Germinal center (tissue), 1 donor: Measurements from ENCODE around the gene FCRL6.

Source experiments
- DNase-seq: peaks from one replicate; pipeline ENCODE4 v3.0.0; 2012; ENCODE audit warnings: mixed read lengths, low spot score

FCRL6 gene

DNA sequence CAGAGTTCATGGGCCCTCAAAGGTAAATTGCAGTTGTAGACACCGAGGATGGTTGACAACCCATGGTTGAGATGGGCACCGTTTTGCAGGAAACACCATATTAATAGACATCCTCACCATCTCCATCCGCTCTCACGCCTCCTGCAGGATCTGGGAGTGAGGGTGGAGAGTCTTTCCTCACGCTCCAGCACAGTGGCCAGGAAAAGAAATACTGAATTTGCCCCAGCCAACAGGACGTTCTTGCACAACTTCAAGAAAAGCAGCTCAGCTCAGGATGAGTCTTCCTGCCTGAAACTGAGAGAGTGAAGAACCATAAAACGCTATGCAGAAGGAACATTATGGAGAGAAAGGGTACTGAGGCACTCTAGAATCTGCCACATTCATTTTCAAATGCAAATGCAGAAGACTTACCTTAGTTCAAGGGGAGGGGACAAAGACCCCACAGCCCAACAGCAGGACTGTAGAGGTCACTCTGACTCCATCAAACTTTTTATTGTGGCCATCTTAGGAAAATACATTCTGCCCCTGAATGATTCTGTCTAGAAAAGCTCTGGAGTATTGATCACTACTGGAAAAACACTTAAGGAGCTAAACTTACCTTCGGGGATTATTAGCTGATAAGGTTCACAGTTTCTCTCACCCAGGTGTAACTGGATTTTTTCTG, 33.8 kb downstream of the FCRL6 start:
- DNase-seq: no peak

DNA sequence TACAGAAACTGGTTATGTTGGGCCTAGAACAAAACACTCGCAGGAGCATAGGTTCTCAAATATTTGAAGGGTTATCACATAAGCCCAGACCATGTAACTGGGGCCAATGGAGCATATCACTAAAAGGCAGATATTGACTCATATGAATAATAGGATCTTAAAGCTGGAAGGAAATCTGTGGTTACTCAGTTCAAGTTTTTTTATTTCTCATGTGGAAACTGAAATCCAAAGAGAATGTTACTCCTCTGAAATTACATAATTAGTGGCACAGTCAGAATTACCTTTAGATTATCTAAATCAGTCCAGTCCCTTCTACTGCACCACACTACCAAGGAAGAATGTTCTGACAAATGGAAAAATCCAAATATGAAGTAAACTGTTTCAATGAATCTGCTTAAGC, 36.6 kb downstream of the FCRL6 start:
- no peak for DNase-seq

DNA sequence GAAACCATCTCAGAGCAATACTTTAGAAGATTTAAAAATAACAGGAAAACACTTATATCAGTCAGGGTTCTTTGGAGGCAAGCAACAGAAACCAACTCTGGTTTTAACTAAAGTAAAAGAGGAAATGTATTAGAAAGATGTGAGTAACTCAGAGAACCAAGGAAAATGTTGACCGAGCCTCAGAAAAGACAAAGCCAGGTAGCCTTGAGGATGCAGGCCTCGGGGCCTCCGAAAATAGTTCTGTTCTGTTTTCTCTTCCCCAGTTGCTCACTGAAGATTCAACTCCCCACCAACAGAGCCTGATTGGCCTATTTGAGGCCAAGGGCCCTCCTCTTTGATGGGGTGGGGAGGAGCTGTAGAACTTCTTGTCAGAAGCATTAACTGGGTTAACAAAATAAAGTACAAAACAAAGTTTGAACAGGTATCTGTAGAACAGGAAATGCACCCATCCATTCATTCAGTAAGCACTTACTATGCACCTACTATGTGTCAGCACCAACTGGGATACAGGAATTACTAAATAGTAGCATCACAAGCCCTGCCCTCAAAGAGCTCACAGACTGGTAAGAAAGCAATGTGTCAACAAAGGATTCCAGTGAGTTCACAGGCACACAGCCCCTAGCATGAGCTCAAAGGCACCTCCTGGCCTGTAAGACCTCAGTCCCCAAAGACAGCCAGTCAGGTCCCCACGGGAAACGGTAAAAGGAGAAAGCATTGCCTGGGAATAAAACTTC, 37.1 kb downstream of the FCRL6 start:
- peak; percentile 41 for DNase-seq

DNA sequence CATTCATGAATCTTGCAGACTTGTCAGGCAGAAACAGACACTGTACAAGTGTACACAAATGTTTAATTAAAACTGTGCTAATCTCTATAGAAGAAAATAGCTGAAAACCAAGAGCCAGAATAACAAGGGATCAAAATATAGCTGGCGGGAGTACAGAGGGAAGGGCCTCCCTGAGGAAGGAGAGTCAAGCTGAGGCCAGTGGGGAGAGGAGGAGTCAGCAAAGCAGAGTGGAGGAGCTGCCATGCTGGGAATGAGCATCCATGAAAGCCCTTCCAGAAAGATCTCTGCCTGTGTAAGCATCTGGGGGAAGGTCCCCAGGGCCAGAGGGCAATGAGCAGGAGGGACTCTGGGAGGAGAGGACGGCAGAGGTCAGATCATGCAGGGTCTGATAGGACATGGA, 39.6 kb downstream of the FCRL6 start:
- no peak for DNase-seq

DNA sequence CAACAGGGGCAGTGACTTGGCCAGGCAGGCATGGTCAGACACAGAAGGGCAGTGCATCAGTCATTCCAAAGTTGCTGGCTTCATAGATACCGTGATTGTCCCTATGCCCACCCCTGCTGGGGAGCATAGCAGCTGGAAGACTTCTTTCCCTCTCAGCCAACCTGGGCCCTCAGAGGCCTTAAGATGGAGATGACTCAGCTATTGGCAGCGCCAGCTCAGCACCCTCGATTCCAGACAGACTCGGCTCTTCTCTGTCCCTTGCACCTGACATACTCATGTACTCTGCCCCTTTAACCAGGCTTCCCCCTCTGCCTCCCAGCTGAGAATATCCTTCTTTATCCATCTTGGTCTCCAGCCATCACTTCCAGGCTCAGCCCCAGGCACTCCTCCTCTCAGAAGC, 41.3 kb downstream of the FCRL6 start:
- no peak for DNase-seq

DNA sequence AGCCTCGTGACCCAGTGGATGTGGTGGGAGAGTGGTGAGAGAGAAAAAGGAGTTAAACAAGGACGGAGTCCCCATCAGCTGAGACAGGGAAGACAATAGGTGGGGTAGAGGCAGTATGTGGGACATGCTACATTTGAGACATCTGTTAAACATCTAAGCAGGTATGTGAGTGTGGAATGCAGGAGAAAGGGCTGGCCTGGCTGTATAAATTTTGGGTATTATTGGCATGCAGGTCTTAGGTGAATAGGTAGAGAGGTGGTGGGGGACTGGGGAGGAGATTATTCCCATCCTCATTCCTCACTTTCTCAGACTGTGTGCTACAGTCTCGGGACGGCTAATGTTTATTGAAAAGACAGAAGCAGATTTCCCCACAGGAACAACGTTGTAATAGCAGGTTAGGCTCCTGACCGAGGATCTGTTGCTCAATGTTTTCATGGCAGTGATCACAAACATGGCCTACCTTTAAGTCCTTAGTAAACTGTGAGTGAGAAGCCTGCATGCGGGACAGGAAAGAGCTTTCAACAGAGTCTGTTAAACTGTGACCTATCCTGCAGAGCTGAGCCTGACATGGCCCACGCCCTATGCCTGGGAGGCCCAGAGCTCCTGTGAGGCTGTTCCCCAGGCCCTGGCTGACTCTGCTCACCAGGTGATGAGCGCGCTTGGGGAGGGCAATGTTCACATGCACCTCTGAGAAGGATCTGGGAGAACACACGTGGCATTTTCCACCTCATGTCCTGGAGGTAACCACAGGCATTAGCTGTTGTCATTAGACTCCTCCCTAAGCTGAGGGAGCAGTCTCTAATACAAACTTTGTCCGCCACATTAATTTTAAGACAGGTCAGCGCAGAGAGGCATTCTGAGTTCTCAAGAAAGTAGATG, 43.8 kb downstream of the FCRL6 start:
- DNase-seq: no peak

DNA sequence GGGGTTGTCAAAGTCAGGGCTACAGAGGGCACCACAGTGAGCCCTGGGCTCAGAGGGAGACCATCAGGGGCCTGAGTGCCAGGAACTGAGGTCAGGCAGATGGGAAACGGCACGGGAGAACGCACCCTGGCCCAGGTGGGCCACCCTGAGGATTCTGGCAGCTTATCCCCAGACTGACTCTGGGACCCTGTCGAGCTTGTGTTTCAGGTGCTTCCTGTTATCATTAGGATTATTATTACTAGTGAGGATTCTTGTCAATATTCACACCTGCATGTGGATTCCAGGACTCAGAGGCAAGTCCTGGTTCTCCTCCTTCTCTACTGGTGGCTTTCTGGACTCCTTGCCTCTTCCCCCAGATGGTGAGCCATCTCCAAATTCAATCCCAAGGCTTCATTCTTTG, 45.1 kb downstream of the FCRL6 start:
- DNase-seq: no peak

DNA sequence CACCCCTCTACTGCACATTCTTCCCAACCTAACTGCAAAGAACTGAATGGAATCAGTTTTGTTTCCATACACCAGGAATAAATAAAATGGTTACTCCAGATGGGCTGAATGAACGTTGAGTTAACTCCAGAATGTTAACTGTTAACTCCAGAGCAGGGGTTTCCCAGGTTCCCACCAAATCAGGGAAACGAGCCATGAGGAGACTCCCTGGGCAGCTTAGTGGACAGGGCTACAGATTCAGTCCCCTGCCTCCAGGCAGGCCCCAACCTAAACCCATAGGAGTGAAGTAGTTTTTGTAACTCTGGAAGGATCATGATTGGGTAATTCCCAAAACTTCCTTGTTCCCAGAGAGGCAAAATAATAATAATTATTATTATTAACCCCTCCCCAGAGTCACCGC, 46.2 kb downstream of the FCRL6 start:
- DNase-seq: no peak

DNA sequence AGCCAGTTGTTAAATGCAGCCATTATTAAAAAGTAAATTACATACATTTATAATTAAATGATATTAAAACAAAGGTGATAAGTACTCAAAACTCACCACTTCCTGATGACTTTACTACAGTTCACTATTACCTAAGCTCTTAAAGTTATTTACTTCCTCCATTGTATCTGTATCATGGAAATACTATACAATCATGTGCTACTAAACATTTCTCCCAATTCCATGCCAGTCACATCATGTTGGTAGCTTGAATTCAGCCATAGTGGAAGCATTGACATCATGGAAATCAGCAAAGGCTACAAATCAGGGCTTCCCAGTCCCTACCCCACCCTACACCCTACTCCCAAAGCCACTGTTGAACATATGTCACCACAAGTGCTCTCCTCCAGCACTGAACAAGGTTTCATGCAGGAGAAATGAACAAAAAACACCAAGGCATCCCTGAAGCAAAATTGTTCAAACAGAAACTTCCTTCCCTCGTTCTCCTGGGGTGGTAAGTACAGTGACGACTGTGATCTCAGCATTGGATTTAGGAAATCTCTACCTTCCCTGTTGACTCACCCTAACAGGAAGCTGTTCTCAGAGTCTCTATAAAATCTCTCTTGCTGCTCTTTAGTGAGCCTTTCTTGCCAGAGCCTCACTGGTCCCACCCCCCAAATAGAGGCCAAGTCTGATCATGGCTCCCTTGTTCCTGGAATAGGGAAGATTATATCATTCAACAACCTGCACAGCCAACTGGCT, 47.6 kb downstream of the FCRL6 start:
- no peak for DNase-seq

DNA sequence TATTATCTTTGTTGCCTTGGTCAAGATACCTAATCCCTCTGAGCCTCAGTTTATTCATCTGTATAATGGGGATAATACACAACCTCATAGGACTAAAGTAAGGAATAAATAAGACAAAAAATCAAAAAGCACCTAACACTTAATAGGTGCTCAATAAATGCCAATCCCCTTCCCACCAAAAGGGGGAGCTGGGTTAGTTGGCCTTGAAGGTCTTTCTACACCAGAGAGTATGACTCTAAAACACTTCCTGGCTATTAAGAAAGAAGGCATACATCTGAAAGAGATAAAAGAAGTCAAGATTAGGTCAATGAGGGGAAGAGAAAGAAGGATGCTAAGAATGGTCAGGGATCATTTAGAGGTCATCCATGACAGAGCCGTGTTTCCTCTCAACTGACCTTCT, 49.2 kb downstream of the FCRL6 start:
- DNase-seq: no peak

DNA sequence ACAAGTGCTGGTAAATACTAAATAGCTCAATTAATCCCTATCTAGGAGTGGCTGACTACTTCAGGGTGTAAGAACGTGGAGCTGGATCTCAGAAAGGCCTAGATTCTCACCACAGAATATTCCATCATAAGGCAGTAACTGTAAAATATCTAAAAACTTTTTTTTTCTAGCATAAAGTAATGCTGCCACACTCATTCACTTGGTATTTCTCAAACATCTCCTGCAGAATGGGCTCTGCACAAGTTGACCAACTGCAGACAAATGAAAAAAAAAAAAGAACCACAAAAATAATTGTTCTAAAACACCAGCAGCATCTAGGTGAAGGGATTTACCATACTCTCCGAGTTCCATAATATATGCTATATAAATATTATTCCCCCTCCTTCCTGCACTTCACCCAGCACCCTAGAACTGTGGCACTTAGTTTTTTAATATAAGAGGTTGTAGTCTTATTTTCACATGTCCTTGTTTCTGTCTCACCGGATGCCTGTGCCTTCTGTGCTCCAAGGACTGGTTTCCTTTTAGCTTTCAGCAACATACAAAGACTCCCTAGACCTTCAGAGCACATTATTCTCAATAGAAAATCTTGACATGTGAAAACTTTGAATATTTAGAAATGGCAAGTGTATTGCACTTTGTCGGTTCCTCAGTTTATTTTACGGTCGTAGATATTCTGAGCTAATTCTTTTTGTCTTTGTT, 51.4 kb downstream of the FCRL6 start:
- DNase-seq: no peak

DNA sequence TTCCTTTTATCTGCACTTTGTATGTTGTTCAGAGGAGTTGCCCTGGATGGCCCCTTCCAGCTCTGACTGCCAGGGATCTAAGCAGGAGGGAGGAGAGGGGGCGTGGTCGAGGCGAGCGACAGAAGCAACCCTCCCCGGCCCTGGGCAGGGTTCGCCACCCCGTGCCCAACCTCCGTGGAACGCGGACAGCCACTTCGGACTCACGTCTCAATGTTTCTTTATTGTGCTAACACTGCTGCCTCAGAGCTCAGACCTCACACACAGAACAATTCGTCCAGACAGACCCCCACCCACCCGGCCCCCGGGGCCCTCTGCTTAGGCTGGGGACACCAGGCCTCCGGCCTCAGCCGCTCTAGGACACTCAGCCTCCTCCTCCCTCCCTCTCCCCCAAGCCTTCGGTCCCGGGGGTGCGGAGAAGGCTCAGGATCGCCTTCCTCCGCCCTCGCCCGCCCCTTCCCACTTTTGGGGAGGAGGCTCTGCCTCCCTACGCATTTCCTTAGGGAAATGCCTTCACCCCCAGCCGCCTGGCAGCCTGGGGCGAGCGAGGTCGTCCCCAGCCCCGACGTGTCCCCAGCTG, 52.0 kb downstream of the FCRL6 start:
- DNase-seq: no peak

DNA sequence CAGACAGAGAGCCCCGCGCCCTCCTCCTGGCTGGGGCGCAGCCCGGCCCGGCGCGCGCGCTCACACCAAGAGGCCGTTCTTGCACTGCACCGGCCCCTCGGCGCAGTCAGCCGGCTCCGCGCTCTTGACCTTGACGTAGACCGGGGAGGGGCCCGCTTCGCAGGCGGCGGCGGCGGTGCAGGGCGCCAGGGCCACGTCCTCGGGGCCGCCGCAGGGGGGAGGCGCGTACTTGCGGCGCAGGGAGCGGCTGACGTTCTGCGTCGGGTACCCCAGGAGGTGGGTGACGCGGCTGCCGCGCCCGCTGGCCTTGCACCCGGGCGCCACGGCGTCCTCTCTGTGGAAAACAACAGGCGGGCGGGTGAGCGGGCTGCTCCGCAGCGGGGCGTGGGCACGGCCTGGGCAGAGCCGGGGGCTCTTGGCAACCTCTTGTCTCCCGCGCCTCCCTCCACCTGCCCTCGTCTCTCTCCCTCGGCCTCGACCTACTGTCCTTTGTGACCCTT, 52.6 kb downstream of the FCRL6 start:
- peak; percentile 55 for DNase-seq

DNA sequence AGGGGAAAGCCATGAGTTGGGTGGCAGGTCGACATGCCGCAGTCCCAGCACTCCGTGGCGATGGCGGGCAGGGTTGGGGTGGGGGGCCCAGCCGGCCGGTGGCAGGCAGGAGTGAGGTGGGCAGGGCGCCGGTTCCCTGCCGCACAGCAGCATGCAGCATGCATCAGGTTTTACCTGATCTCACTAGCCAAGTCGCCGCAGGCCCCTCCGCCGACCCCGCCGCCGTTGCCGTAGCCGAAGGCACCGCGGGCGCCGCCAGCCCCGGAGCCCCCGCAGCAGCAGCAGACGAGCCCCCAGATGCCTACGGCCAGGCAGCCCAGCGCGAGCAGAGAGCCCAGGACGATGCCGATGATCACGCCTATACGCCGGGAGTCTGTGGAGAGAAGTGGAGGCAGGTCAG, 53.5 kb downstream of the FCRL6 start:
- DNase-seq: no peak

DNA sequence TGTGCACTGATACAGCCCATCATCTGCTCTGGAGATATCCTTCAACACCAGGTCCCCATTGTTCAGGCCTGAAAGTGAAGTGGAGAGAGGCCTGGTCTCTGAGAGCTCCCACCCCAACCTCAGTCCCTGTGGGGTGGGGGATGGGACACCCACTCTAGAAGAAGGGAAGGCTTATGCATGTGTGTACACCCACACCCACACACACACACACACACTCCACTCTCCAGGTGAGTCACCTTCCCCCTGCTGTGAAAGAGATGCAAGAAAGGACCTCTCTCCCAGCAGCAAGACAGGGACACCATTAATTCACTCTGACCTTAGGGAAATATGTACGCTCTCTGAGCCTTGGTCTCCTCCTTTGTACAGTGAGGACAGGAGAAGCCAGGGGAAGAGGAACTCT, 54.4 kb downstream of the FCRL6 start:
- no peak for DNase-seq

DNA sequence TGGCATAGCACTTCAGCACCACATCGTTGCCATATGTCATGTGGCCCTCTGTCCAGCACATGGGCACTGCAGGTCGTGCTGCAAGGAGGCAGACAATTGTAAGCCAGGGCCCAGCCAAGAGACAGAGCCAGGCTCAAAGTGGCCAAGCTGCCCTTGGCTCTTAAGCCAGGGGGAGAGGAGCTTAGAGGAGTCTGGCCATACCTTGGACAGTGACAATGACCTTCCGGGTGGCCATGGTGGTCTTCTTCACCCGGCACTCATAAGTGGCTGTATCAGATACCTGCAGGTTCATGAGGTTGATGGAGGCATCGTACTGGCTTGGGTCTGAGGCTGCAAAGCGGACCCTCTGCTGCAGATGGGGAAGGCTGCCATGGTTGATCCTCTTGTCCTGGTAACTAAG, 55.7 kb downstream of the FCRL6 start:
- DNase-seq: no peak

DNA sequence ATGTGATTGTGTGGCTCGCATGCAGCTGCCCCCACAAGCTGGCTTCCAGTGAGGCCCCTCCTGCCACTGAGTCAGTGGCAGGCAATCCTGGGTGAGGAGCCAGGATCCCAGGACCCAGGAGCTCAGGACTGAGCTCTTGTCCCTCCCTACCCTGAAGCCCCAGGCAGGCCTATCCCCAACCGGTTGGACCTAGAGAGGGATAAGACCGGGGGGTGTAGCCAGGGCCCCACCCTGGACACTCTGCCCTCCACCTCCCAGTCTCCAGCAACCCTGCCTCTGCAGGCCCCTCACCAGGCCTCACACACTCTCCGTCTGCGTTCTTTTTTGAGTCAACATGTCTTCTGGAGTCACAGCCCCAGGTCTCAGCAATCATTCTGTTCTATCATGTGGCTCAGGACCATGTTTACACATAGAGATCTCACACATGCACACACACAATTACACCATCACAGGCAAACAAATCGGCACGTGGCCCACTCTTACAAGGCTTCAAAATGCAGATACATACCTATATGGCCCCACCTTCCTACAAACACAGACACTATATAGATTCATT, 57.7 kb downstream of the FCRL6 start:
- no peak for DNase-seq

DNA sequence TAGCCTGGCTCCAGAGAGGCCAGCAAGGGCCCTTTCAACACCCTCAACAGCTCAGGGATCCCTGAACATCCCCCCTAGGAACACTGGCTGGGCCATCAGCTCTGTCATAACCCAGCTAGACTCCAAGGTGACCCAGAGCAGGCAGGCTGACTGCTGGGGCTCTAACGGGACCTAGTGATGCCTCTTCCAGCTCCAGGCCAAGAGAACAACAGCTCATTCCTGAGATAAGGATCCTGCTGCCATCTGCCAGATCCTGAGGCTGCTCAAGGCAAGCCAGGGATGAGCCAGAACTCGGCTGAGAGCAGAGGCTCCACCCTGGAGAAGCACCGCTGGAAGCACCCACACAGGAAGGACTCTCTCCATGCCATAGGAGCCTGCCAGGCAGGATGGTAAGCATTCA, 58.3 kb downstream of the FCRL6 start:
- no peak for DNase-seq

DNA sequence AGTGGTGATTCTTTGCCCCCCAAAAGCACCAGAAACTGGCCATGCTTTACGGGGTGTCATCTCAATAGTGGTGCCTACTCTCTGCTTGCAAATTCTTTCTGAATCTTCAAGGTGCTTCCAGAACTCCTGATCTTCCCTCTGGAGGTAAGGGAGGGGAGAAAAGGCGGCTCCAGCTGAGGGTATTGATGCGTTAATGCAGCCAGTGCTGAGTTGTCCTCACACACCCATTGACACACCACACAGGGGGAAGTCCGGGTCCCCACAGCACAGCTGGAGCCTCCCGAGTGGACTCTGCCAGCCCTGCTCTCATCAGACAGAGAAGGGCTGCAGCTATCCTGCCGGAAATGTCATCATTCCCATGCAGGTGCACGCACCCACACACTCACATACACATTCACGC, 59.1 kb downstream of the FCRL6 start:
- no peak for DNase-seq

DNA sequence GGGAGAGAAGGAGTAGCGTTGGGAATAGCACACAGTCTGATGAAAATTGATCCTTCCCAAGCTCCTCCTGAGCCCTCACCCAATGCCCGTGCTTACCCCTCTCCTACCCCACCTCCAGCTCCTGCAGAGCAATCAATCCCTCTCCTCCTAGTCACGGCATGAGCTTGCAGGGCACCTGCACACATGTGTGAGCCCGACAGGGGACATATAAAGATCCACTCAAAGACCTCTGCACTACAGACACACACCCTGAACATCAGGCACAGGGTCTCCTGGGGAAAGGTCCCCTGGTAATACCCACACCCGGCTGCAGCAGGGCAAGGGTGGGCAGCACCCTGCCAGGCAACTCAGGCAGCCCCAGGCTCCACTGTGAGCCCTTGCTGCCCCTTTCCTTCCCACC, 59.9 kb downstream of the FCRL6 start:
- DNase-seq: no peak

DNA sequence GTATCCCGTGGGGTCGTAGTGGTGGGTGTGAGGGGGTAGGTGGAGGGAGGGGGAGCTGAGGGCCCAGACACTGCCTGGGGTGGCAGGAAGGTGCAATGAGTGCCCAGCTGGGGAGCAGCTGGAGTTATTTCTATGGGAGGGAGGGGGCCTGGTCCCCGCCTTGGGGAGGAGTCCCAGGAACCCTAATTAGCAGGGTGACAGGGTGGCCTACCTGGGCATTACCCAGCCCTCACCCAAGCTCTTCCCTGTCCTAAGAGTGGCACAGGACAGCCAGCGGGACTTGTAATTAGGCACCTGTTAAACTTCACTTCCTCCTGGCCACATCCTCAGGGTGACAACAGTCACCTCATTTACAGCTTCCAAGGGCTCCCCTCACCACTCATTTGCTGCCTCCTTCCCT, 60.4 kb downstream of the FCRL6 start, which contains the start of gene VSIG8:
Gene VSIG8 (minus strand): TSS at position 101 of the 400 bp plus-strand sequence. CDS start 136 bp downstream, outside the sequence.
- DNase-seq: no peak
